GM12878 (cell line): ENCODE results near the gene RARA. TPM values are rescaled to one million over a fixed set of nuclear protein-coding genes. Genes with fewer than 3 reads are reported as not detected.

Experiments used
- ATAC-seq: fragments of 200-7000 bp; cut with Tn5 transposase; 3 replicates; pipeline ENCODE4 v1.9.1; 2020; ENCODE audit warnings: mild to moderate bottlenecking, moderate library complexity
- BruUV-seq: library from RNA; stranded (reverse); fragments of 400-500 nt; replicated peaks from 2 replicates; lab custom pipeline; 2021; lab: Mats Ljungman, UMichigan
- CTCF ChIA-PET: fragments of 300-600 bp; sonication (Branson Sonifier 250); formaldehyde crosslinking; extraction: SDS; loops from one replicate; lab custom pipeline; 2021; ENCODE audit warnings: inconsistent platforms; lab: Yijun Ruan, JAX
- POLR2A ChIA-PET: fragments of 350-600 bp; formaldehyde crosslinking; extraction: SDS; loops from one replicate; lab custom pipeline; 2021; ENCODE audit warnings: inconsistent platforms; lab: Charles Lee
- RAD21 ChIA-PET: fragments of 300-600 bp; sonication (Branson Sonifier 250); formaldehyde crosslinking; loops from one replicate; lab custom pipeline; 2023; ENCODE audit warnings: antibody characterized with exemption; ENCODE audit not compliant: unreplicated experiment; lab: Charles Lee
- SMC1A ChIA-PET: fragments of 300-600 bp; sonication (Branson Sonifier 250); formaldehyde crosslinking; loops from one replicate; lab custom pipeline; 2023; ENCODE audit not compliant: unreplicated experiment, uncharacterized antibody; lab: Charles Lee
- DNase-seq: peaks from one replicate; pipeline ENCODE4 v3.0.0-alpha.2; 2011; ENCODE audit warnings: low read depth, low spot score
- FAIRE-seq: peaks from 3 replicates; lab custom pipeline; 2011; peaks lifted over from hg19 to GRCh38; lab: Jason Lieb, UNC
- H2AFZ ChIP-seq: 2 replicates; pipeline ENCODE4 v1.6.0; 2011; ENCODE audit warnings: low read depth, low read length, control low read depth; ENCODE audit not compliant: control insufficient read depth
- H3K27ac ChIP-seq: 2 replicates; pipeline ENCODE4 v1.5.1; 2011; ENCODE audit warnings: control low read depth; ENCODE audit not compliant: control insufficient read depth, insufficient read depth
- H3K27me3 ChIP-seq, 2 experiments: replicated peaks in 1 of 2; 2 replicates each; pipeline versions ENCODE4 v1.6.0 to v1.6.1; 2011; ENCODE audit warnings: low read length in 1 of 2; ENCODE audit not compliant: control insufficient read depth in 2 of 2, insufficient read depth in 2 of 2
- H3K36me3 ChIP-seq, 2 experiments: 2 replicates each; pipeline ENCODE4 v1.5.1; 2011; ENCODE audit warnings: low read length in 1 of 2; ENCODE audit not compliant: control insufficient read depth in 2 of 2, insufficient read depth in 2 of 2
- H3K4me1 ChIP-seq: 2 replicates; pipeline ENCODE4 v1.6.1; 2011; ENCODE audit warnings: mild to moderate bottlenecking, low read length, moderate library complexity, mixed read lengths; ENCODE audit not compliant: control insufficient read depth, insufficient read depth
- H3K4me2 ChIP-seq: 2 replicates; pipeline ENCODE4 v1.6.0; 2011; ENCODE audit warnings: control low read depth; ENCODE audit not compliant: control insufficient read depth, insufficient read depth
- H3K4me3 ChIP-seq: fragments of 200-600 bp; sonication (generic); 2 replicates; pipeline ENCODE4 v1.5.1; 2016
- H3K79me2 ChIP-seq: 2 replicates; pipeline ENCODE4 v1.6.0; 2011; ENCODE audit warnings: low read length; ENCODE audit not compliant: control insufficient read depth, insufficient read depth
- H3K9ac ChIP-seq: 2 replicates; pipeline ENCODE4 v1.8.0; 2011; ENCODE audit warnings: low read length, control low read depth, mixed read lengths; ENCODE audit not compliant: control insufficient read depth, insufficient read depth
- H3K9me3 ChIP-seq: replicated peaks from 3 replicates; pipeline ENCODE4 v1.5.1; 2011; ENCODE audit warnings: mild to moderate bottlenecking, low read length; ENCODE audit not compliant: control insufficient read depth, insufficient read depth
- H4K20me1 ChIP-seq: 2 replicates; pipeline ENCODE4 v1.6.0; 2011; ENCODE audit not compliant: control insufficient read depth, insufficient read depth
- BHLHE40 ChIP-seq, 2 experiments: fragments of 450-650 bp in 1 of 2; IDR thresholded peaks; 2 replicates each; pipeline ENCODE4 v1.6.1; 2011 to 2017; ENCODE audit warnings: low read depth in 2 of 2, borderline replicate concordance in 1 of 2, improper control_type of control experiment in 1 of 2, low read length in 1 of 2, mild to moderate bottlenecking in 1 of 2
- DPF2 ChIP-seq: fragments of 450-650 bp; IDR thresholded peaks from 2 replicates; pipeline ENCODE4 v1.6.1; 2017; ENCODE audit warnings: mild to moderate bottlenecking
- EP300 ChIP-seq, 2 experiments: fragments of 150-350 bp in 1 of 2; IDR thresholded peaks; 2 replicates each; pipeline ENCODE4 v1.6.1; 2011 to 2012; ENCODE audit warnings: low read depth in 2 of 2, low read length in 2 of 2, borderline replicate concordance in 1 of 2, improper control_type of control experiment in 1 of 2, inconsistent platforms in 1 of 2; ENCODE audit not compliant: control insufficient read depth in 1 of 2
- IKZF1 ChIP-seq: fragments of 450-650 bp; conservative IDR thresholded peaks from 2 replicates; pipeline ENCODE4 v1.6.1; 2017; ENCODE audit warnings: antibody characterized with exemption, mild to moderate bottlenecking
- SMAD1 ChIP-seq: fragments of 450-650 bp; IDR thresholded peaks from 2 replicates; pipeline ENCODE4 v1.6.1; 2018; ENCODE audit warnings: mild to moderate bottlenecking, low read depth; ENCODE audit not compliant: partially characterized antibody
- YY1 ChIP-seq: IDR thresholded peaks from 2 replicates; pipeline ENCODE4 v1.6.1; 2011; ENCODE audit warnings: low read depth, mild to moderate bottlenecking, low read length
- WGBS: methylation state at CpG from one replicate; pipeline ENCODE4 v1.1.6; 2016; ENCODE audit warnings: low lambda C conversion rate; ENCODE audit not compliant: insufficient replicate concordance, insufficient coverage; ENCODE audit errors: missing lambda C conversion rate; 5-methylcytosine and 5-hydroxymethylcytosine counted together
- in situ Hi-C: fragments of 300-500 bp; cut with MboI; formaldehyde crosslinking; loops from 9 replicates; pipeline ENCODE4 v1.14.3; 2018; ENCODE audit warnings: mixed read lengths
- intact Hi-C: fragments of 100-400 bp; cut with micrococcal nuclease; formaldehyde crosslinking; loops from one replicate; pipeline ENCODE4 v1.14.2; 2022; ENCODE audit not compliant: unreplicated experiment
- polyA plus RNA-seq, 11 experiments: library from polyadenylated mRNA; depleted of rRNA in 4 of 11; unstranded in 6 of 11; stranded (reverse) in 5 of 11; fragments of >200 nt; fragmentation: Nextera tagmentation in 4 of 11; fragmentation: Illumina TruSeq in 1 of 11; extraction: Ambion mirVana in 4 of 11; extraction: Trizol in 1 of 11; gene quantifications; 1 replicate in 1 of 11; 2 replicates in 10 of 11; pipeline versions ENCODE4 v1.2.1 to v1.2.3, GENCODE V29; 2011 to 2016; ENCODE audit warnings: inconsistent platforms in 2 of 11, missing spikeins in 2 of 11, low read depth in 1 of 11
- total RNA-seq, 4 experiments: library from RNA; depleted of rRNA in 3 of 4; stranded (reverse); fragments of >200 nt in 3 of 4; fragmentation: Illumina TruSeq in 1 of 4; extraction: Trizol in 1 of 4; gene quantifications; 2 replicates each; pipeline versions ENCODE4 v1.2.1 to v1.2.3, GENCODE V29; 2013 to 2021

RARA gene
- total and polyA plus RNA-seq, 10 of the 15 experiments (the other 5 are each of a cell fraction or from before 2014, with no cell fraction given), result 0.13 to 33.6 (median 13.6) TPM

GRCh38 chr17:40314584-40314956 is 5.6 kb downstream of the RARA start:
- Histone ChIP-seq H3K27me3 (no peaks in the 10 kb centered on the region), H3K27ac (no peak overlapping the region), H4K20me1 (no peaks in the 10 kb centered on the region), H3K4me3 (no peak overlapping the region), H3K36me3 (no peaks in the 10 kb centered on the region; a peak in 1 of 4 replicates), H3K9me3 (no peaks in the 10 kb centered on the region), H3K9ac (no peak overlapping the region), H3K4me2 (no peak overlapping the region)
- ChIA-PET SMC1A (no interaction called here), RAD21 (interaction anchor here (1.5 to 18.7 kb wide), 3 partner anchors 12 to 40 kb away, joined by 5 to 271 read pairs (median 6); no protein-coding TSS in a partner anchor), CTCF (interaction anchor here (1.4 to 5.5 kb wide), 4 partner anchors 10 to 40 kb away, joined by 5 to 23 read pairs (median 7); no protein-coding TSS in a partner anchor)
- in situ Hi-C loops, result no loop called here
- 0% methylated on average over 3 of the region's 3 CpGs for WGBS
- no peak for FAIRE-seq
- TF ChIP-seq IKZF1 (0 out of 2 replicates have a peak, but pooled peaks have one; percentile 28), SMAD1 (peak; percentile 72), BHLHE40 (IDR thresholded peaks at IDR 0.05; ENCODE audit: borderline replicate concordance in 1 of 2, low read depth in 2 of 2, low read length in 1 of 2) (0 out of 4 replicates have a peak, but pooled peaks of 1 of the 2 experiments have one; percentile 13), YY1 (no peak), DPF2 (0 out of 2 replicates have a peak, but pooled peaks have one; percentile 24), EP300 (IDR thresholded peaks at IDR 0.05; ENCODE audit: borderline replicate concordance in 1 of 2, control insufficient read depth in 1 of 2, low read depth in 2 of 2, low read length in 2 of 2) (no peak)
- TF ChIP-seq, all 136 proteins: peak for 4
- Histone ChIP-seq H2AFZ (no peak overlapping the region), H3K4me1 (peaks cover 56% of the 10 kb centered on the region), H3K79me2 (peaks cover 17% of the 10 kb centered on the region)
- BruUV-seq, result no TSS peak
- ATAC-seq (no peak), DNase-seq (no peak)
- POLR2A ChIA-PET, result interaction anchor here (9.8 kb wide), 1 partner anchor 10 kb away, joined by 123 read pairs; no protein-coding TSS in a partner anchor
- intact Hi-C loops, result loop anchor here (10.0 kb wide), 1 partner anchor 100 kb away; the partner anchor contains the start of gene TOP2A
